ENCODE data around the gene DIPK1C. TPM values are rescaled to one million over a fixed set of nuclear protein-coding genes. Genes with fewer than 3 reads are reported as not detected.

The DIPK1C gene
- not detected for total RNA-seq

GRCh38 chr18:74457043-74457724 is at the start of gene DIPK1C:
Gene DIPK1C (minus strand): TSS chr18:74457308. CDS start chr18:74457259, 49 bp downstream.
- TF ChIP-seq, protein P1, sequence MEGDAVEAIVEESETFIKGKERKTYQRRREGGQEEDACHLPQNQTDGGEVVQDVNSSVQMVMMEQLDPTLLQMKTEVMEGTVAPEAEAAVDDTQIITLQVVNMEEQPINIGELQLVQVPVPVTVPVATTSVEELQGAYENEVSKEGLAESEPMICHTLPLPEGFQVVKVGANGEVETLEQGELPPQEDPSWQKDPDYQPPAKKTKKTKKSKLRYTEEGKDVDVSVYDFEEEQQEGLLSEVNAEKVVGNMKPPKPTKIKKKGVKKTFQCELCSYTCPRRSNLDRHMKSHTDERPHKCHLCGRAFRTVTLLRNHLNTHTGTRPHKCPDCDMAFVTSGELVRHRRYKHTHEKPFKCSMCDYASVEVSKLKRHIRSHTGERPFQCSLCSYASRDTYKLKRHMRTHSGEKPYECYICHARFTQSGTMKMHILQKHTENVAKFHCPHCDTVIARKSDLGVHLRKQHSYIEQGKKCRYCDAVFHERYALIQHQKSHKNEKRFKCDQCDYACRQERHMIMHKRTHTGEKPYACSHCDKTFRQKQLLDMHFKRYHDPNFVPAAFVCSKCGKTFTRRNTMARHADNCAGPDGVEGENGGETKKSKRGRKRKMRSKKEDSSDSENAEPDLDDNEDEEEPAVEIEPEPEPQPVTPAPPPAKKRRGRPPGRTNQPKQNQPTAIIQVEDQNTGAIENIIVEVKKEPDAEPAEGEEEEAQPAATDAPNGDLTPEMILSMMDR (IDR thresholded peaks at IDR 0.05; ENCODE audit: low read depth): no peak

- TF ChIP-seq, protein P1 (IDR thresholded peaks at IDR 0.05; ENCODE audit: low read depth): no peak
Observed at GRCh38 chr18:74506448-74507084, 49.5 kb upstream of the DIPK1C start.

- TF ChIP-seq, protein P1 (IDR thresholded peaks at IDR 0.05; ENCODE audit: low read depth): no peak
Observed at GRCh38 chr18:74505776-74506175, 48.7 kb upstream of the DIPK1C start.

GRCh38 chr18:74503137-74503536 is 46.0 kb upstream of the DIPK1C start:
- TF ChIP-seq, protein P1 (IDR thresholded peaks at IDR 0.05; ENCODE audit: low read depth): no peak

DNA sequence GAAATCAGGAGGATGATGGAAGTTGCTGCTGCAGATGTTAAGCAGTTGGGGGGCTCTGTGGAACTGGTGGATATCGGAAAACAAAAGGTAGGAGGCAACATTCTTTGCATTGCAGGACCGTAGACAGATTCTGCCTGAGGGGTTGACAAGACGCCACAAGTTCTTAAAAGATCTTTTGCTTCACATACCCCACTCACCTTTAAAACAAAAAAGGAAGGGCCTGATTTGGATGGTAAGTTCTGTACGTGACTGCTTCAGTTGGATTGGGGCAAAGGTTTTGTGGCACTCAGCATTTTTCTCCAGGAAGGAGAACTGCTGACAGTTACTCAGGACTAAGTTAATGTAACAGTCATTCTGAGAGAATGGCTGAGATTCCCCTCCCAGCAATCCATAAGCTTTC is 44.3 kb upstream of the DIPK1C start:
- TF ChIP-seq, protein P1 (IDR thresholded peaks at IDR 0.05; ENCODE audit: low read depth): no peak

GRCh38 chr18:74500372-74500771 is 43.3 kb upstream of the DIPK1C start:
- TF ChIP-seq, protein P1 (IDR thresholded peaks at IDR 0.05; ENCODE audit: low read depth): no peak

DNA sequence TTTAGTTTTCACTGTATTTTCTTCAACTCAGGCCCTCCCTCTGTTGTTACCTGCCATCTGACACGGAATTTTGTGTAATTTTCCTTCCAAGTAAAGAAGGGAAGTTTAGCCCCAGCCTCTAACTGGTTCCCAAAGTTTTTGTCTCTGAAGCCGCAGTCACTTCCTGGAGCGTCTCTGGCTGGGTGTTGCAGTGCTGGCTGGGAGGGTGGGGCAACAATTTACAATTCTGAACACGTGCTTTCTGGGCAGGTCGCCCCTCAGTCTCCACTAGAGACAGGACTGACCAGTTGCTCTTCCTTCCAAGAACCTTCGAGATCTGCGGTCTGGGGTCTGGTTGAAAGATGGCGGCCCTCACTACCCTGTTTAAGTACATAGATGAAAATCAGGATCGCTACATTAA is 42.5 kb upstream of the DIPK1C start:
- TF ChIP-seq, protein P1 (IDR thresholded peaks at IDR 0.05; ENCODE audit: low read depth): no peak

Measured in subcutaneous adipose tissue (tissue), 4 donors.